Uterus (tissue), 4 donors: ENCODE measurements around the gene FBXL15. TPM values are rescaled to one million over a fixed set of nuclear protein-coding genes. Genes with fewer than 3 reads are reported as not detected.

Experiments used
- DNase-seq, 2 donors: peaks; one replicate each; pipeline ENCODE4 v3.0.0-alpha.2; 2019 to 2020
- H3K27ac ChIP-seq, 2 donors: fragments of 200-600 bp; sonication (generic); 1 replicate in 1 of 2; 2 replicates in 1 of 2; pipeline ENCODE4 v1.5.1; 2016 to 2018
- H3K27me3 ChIP-seq, 2 donors: fragments of 200-600 bp; sonication (generic); one replicate each; pipeline ENCODE4 v1.5.1; 2018 to 2019; ENCODE audit warnings: control low read depth in 1 of 2
- H3K36me3 ChIP-seq, 2 donors: fragments of 200-600 bp; sonication (generic); one replicate each; pipeline ENCODE4 v1.5.1; 2019; ENCODE audit warnings: control low read depth in 1 of 2
- H3K4me1 ChIP-seq, 2 donors: fragments of 200-600 bp; sonication (generic); one replicate each; pipeline ENCODE4 v1.5.1; 2018 to 2019; ENCODE audit warnings: control low read depth in 1 of 2
- H3K4me3 ChIP-seq, 2 donors: fragments of 200-600 bp; sonication (generic); 1 replicate in 1 of 2; 2 replicates in 1 of 2; pipeline ENCODE4 v1.5.1; 2018 to 2019; ENCODE audit warnings: mild to moderate bottlenecking in 1 of 2
- H3K9me3 ChIP-seq, 2 donors: fragments of 200-600 bp; sonication (generic); one replicate each; pipeline ENCODE4 v1.5.1; 2019; ENCODE audit warnings: control low read depth in 1 of 2
- CTCF ChIP-seq, 4 experiments: fragments of 200-600 bp in 2 of 4; fragments of 450-650 bp in 2 of 4; sonication (generic) in 2 of 4; IDR thresholded peaks; one replicate each; pipeline ENCODE4 v1.5.1; 2016 to 2019; ENCODE audit warnings: antibody characterized with exemption in 4 of 4, mild to moderate bottlenecking in 2 of 4, moderate library complexity in 1 of 4
- POLR2A ChIP-seq, 2 donors: fragments of 450-650 bp; IDR thresholded peaks; one replicate each; pipeline ENCODE4 v1.6.1; 2016; ENCODE audit warnings: antibody characterized with exemption in 2 of 2, mild to moderate bottlenecking in 1 of 2, moderate library complexity in 1 of 2
- intact Hi-C: fragments of 100-400 bp; cut with DNase I; formaldehyde crosslinking; loops from one replicate; pipeline ENCODE4 v1.15.1; 2023; ENCODE audit warnings: low total_unique reads
- total RNA-seq, 4 donors: library from RNA; depleted of rRNA in 3 of 4; stranded (reverse); fragments of >200 nt in 3 of 4; gene quantifications; one replicate each; pipeline versions ENCODE4 v1.1.0 to v1.2.4, GENCODE V29; 2014 to 2023
- donor health status: DM: yes; HTN: yes; CAD: no.

FBXL15 gene
- total RNA-seq, 4 donors from 2014 or later, result 6.8 to 40.0 (median 16.7) TPM

DNA sequence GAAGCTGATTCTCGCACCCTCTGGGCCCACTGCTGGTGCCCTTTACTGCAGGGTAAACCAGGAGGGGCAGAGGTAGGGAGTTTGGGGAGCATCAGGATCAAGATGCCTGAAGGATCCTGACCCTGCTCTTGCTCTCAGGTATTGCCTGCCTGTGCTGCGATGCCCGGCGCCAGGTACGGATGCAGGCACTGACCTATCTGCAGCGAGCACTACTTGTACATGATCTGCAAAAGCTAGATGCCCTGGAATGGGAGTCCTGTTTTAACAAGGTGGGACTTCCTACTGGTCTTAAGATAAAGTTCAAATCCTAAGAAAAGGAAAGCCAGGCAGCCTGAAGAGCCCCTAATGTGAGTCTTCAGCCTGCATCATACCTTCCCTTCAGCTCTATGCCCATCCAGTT lies 41.3 kb upstream of the FBXL15 start:
- Histone ChIP-seq H3K9me3 (no peaks in the 10 kb centered on the region), H3K27me3 (no peaks in the 10 kb centered on the region), H3K27ac (no peak overlapping the region), H3K4me3 (no peak overlapping the region), H3K36me3 (no peaks in the 10 kb centered on the region), H3K4me1 (no peaks in the 10 kb centered on the region)
- DNase-seq, result no peak
- TF ChIP-seq POLR2A (IDR thresholded peaks at IDR 0.05) (no peak), CTCF (IDR thresholded peaks at IDR 0.05) (no peak)
- intact Hi-C loops, result no loop called here

GRCh38 chr10:102381983-102382382 lies 38.7 kb upstream of the FBXL15 start:
- H3K4me1 ChIP-seq, result no peaks in the 10 kb centered on the region
- H3K27ac ChIP-seq, result no peak overlapping the region
- DNase-seq, result no peak
- intact Hi-C loops, result no loop called here
- H3K4me3 ChIP-seq, result no peak overlapping the region
- no peaks in the 10 kb centered on the region for H3K9me3 ChIP-seq
- TF ChIP-seq CTCF (IDR thresholded peaks at IDR 0.05) (no peak), POLR2A (IDR thresholded peaks at IDR 0.05) (no peak)
- H3K27me3 ChIP-seq, result no peaks in the 10 kb centered on the region
- no peaks in the 10 kb centered on the region for H3K36me3 ChIP-seq

DNA sequence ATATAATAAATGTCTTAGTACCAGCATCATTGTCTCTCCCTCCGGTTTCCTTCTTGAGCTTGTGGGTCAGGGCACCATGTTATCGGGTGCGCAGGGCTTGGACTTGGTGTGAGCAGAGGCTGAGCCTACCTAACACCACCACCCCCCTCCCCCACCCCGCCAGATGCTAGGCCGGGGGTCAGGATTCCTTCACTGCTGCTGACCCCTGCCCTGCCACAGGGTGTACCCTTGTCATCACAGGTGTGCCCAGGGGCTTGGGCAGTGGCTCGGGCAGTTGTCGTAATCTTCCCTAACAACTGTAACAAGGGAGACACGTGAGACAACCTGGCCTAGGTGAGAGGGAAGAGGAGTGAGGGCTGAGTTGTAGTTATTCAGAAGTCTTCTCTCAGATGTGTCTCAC lies 37.8 kb upstream of the FBXL15 start:
- no peak for TF ChIP-seq CTCF (IDR thresholded peaks at IDR 0.05)
- TF ChIP-seq POLR2A (IDR thresholded peaks at IDR 0.05), result no peak
- intact Hi-C loops, result no loop called here
- DNase-seq, result no peak
- Histone ChIP-seq H3K36me3 (no peaks in the 10 kb centered on the region), H3K27ac (no peak overlapping the region), H3K9me3 (no peaks in the 10 kb centered on the region), H3K4me1 (no peaks in the 10 kb centered on the region), H3K4me3 (no peak overlapping the region), H3K27me3 (no peaks in the 10 kb centered on the region)

DNA sequence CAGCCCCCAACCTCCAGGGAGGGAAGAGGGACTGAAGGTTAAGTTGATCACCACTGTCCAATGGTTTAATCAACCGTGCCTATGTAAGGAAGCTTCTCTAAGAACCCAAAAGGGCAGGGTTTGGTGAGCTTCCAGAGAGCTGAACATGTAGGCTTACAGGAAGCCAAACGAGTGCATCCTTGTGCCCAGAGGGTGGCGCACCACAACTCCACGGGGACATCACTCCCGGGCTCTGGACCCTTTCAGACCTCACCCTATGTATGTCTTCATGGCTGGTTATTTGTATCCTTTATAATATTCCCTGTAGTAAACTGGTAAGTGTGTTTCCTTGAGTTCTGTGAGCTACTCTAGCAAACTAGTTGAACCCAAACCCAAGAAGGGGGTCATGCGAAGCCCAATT lies 36.6 kb upstream of the FBXL15 start:
- Histone ChIP-seq H3K4me3 (no peak overlapping the region), H3K27ac (no peak overlapping the region), H3K36me3 (no peaks in the 10 kb centered on the region), H3K27me3 (no peaks in the 10 kb centered on the region), H3K4me1 (no peaks in the 10 kb centered on the region), H3K9me3 (no peaks in the 10 kb centered on the region)
- DNase-seq, result no peak
- intact Hi-C loops, result no loop called here
- no peak for TF ChIP-seq POLR2A (IDR thresholded peaks at IDR 0.05)
- no peak for TF ChIP-seq CTCF (IDR thresholded peaks at IDR 0.05)

DNA sequence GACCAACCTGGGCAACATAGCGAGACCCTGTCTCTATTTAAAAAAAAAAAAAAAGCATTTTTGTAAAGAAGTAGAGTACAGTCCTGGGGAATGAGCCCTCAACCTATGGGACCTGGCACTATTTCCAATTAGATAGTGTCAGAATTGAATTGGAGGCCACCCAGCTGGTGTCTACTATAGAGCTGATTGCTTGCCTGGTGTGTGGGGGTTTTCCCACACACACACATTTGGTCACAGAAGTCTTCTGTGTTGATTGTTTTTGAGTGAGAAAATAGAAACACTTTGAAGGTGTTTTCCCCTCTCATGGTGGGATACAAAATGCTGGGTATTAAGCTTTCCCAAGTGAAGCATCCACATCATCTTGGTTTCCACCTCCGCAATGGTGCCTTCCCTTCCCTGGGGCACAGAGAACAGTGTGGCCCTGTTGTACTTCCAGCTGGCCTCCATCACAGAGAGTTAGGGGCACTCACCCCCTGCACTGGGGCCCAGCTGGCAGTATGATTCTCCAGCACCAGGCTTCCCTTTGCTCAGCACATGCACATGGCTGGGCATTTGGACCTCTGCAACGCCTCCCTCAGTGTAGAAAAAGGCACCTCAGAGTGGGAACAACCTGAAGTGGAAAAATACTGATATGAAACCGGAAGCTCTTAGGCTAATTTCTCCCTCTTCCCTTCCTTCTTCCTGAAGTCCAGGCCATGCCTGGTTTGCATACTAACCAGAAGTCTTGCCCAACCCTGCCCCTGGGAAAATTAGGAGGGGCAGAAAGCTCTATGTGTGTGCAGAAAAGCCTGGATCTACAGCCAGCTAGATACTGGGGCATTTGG lies 35.8 kb upstream of the FBXL15 start:
- intact Hi-C loops, result no loop called here
- no peak overlapping the region for H3K27ac ChIP-seq
- DNase-seq, result no peak

More for the DNA sequence above, 35.8 kb upstream of the FBXL15 start:
- Histone ChIP-seq H3K9me3 (no peaks in the 10 kb centered on the region), H3K27me3 (no peaks in the 10 kb centered on the region), H3K36me3 (no peaks in the 10 kb centered on the region), H3K4me3 (no peak overlapping the region), H3K4me1 (no peaks in the 10 kb centered on the region)
- no peak for TF ChIP-seq POLR2A (IDR thresholded peaks at IDR 0.05)
- no peak for TF ChIP-seq CTCF (IDR thresholded peaks at IDR 0.05)
